ENCODE measurements around the gene SMIM28.

DNA sequence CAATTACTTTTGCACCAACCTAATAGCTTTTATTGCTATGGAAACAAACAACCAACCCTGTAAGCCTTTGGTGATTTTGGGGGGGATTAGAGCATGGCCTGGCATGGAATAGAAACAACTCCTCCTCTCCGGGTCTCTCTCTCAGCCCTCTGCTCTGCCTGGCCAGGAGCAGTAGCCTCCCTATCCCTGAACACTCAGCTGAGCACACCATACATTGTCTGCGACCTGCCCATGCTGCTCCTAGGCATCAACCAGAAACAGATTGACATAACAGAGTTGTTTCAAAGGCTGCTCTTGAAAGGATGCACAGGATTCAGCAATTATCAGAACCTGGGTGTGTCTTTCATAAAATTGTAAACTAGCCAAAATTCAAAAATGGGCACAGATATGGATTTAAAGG lies 29.8 kb upstream of the SMIM28 start:
- TF ChIP-seq CTCF (IDR thresholded peaks at IDR 0.05) (no peak), POLR2A (IDR thresholded peaks at IDR 0.05) (no peak), POLR2AphosphoS5 (IDR thresholded peaks at IDR 0.05) (no peak), EP300 (IDR thresholded peaks at IDR 0.05) (no peak)
